Right ventricle myocardium inferior (tissue), 1 donor: Measurements from ENCODE around the gene CAPRIN1. TPM values are rescaled to one million over a fixed set of nuclear protein-coding genes. Genes with fewer than 3 reads are reported as not detected.
"Not testable (repeated sequence)": the region's sequence is repeated elsewhere in the genome, so short reads cannot be mapped to it uniquely, and the experiment has no call there.

Experiments
- ATAC-seq: fragments of 200-7000 bp; cut with Tn5 transposase; one replicate; pipeline ENCODE4 v1.9.1; 2020; ENCODE audit warnings: mild to moderate bottlenecking, moderate library complexity
- DNase-seq: peaks from one replicate; pipeline ENCODE4 v3.0.0; 2021; ENCODE audit errors: missing footprints
- intact Hi-C: fragments of 100-400 bp; cut with DNase I; formaldehyde crosslinking; loops from one replicate; pipeline ENCODE4 v1.11.0; 2022
- total RNA-seq: library from RNA; stranded (reverse); fragmentation: NEBNext Ultra II Directional; extraction: Animal tissue kit (Norgen Biotek cat#: 25700); gene quantifications from one replicate; pipeline ENCODE4 v1.2.1, GENCODE V29; 2021
- donor health status: DM: no; HTN: yes; CAD: no; lungs with severe emphysema.

The CAPRIN1 gene
- total RNA-seq, 1 donor from 2014 or later: 120 TPM

- no peak for DNase-seq
- ATAC-seq: no peak
- intact Hi-C loops: no loop called here
Observed at GRCh38 chr11:34049028-34049427, 2.5 kb upstream of the CAPRIN1 start.

- peak; percentile 17 for ATAC-seq
- intact Hi-C loops: loop anchor here (1.0 to 5.0 kb wide), 4 partner anchors 53 to 307 kb away; partner anchors contain the start of genes ABTB2 and NAT10
Observed at GRCh38 chr11:34050581-34051348, 766 bp upstream of the CAPRIN1 start.

GRCh38 chr11:34052036-34052607 lies 591 bp downstream of the CAPRIN1 start:
- DNase-seq (peak; percentile 97), ATAC-seq (peak; percentile 88)
- intact Hi-C loops: loop anchor here (5.0 kb wide), 3 partner anchors 55 to 305 kb away; partner anchors contain the start of gene ABTB2

More at GRCh38 chr11:34050581-34051348, 766 bp upstream of the CAPRIN1 start:
- DNase-seq: no peak

- intact Hi-C loops: loop anchor here (5.0 kb wide), 3 partner anchors 55 to 305 kb away; partner anchors contain the start of gene ABTB2
- DNase-seq: peak; percentile 71
- no peak for ATAC-seq
Observed at GRCh38 chr11:34052608-34053160, 1.2 kb downstream of the CAPRIN1 start.

GRCh38 chr11:34053161-34053686 lies 1.7 kb downstream of the CAPRIN1 start:
- intact Hi-C loops: loop anchor here (5.0 kb wide), 3 partner anchors 56 to 304 kb away; partner anchors contain the start of gene ABTB2
- DNase-seq (peak; percentile 87), ATAC-seq (peak; percentile 51)

- DNase-seq, ATAC-seq: not testable (repeated sequence)
- intact Hi-C loops: loop anchor here (5.0 kb wide), 3 partner anchors 57 to 303 kb away; partner anchors contain the start of gene ABTB2
Observed at GRCh38 chr11:34054351-34054750, 2.8 kb downstream of the CAPRIN1 start.

- no peak for ATAC-seq
- no peak for DNase-seq
- intact Hi-C loops: no loop called here
Observed at GRCh38 chr11:34055218-34056000, 3.9 kb downstream of the CAPRIN1 start.

- intact Hi-C loops: no loop called here
- no peak for ATAC-seq
Observed at GRCh38 chr11:34056672-34057071, 5.1 kb downstream of the CAPRIN1 start.

GRCh38 chr11:34063061-34063795 lies 11.7 kb downstream of the CAPRIN1 start:
- intact Hi-C loops: no loop called here
- ATAC-seq: no peak
- no peak for DNase-seq

More at GRCh38 chr11:34056672-34057071, 5.1 kb downstream of the CAPRIN1 start:
- no peak for DNase-seq

GRCh38 chr11:34064291-34064690 lies 12.8 kb downstream of the CAPRIN1 start:
- ATAC-seq (no peak), DNase-seq (no peak)
- intact Hi-C loops: no loop called here

- DNase-seq (no peak), ATAC-seq (no peak)
- intact Hi-C loops: no loop called here
Observed at GRCh38 chr11:34065505-34066203, 14.1 kb downstream of the CAPRIN1 start.

GRCh38 chr11:34066766-34067165 lies 15.2 kb downstream of the CAPRIN1 start:
- intact Hi-C loops, DNase-seq, ATAC-seq: not testable (repeated sequence)

- intact Hi-C loops: no loop called here
- DNase-seq: no peak
- no peak for ATAC-seq
Observed at GRCh38 chr11:34067383-34068065, 16.0 kb downstream of the CAPRIN1 start.

- DNase-seq: no peak
- intact Hi-C loops: no loop called here
- peak; percentile 88 for ATAC-seq
Observed at GRCh38 chr11:34068111-34068510, 16.6 kb downstream of the CAPRIN1 start.

GRCh38 chr11:34071306-34071705 lies 19.8 kb downstream of the CAPRIN1 start:
- intact Hi-C loops, ATAC-seq, DNase-seq: not testable (repeated sequence)

- DNase-seq (no peak), ATAC-seq (no peak)
- intact Hi-C loops: no loop called here
Observed at GRCh38 chr11:34072041-34072440, 20.5 kb downstream of the CAPRIN1 start.

GRCh38 chr11:34072832-34073231 lies 21.3 kb downstream of the CAPRIN1 start:
- ATAC-seq: no peak
- no peak for DNase-seq
- intact Hi-C loops: no loop called here
